PFSK-1 (cell line): ENCODE measurements around the gene CTTNBP2.

Source experiments
- FOXP2 ChIP-seq: optimal IDR thresholded peaks from 2 replicates; pipeline ENCODE3; 2011; ENCODE audit warnings: borderline replicate concordance, control low read depth, inconsistent platforms; ENCODE audit not compliant: insufficient read depth; ENCODE audit errors: extremely low read length, extremely low read depth
- POLR2AphosphoS5 ChIP-seq: IDR thresholded peaks from 2 replicates; pipeline ENCODE4 v1.6.1; 2012; ENCODE audit warnings: low read depth, mild to moderate bottlenecking, control low read depth, low read length, moderate library complexity
- REST ChIP-seq, 2 experiments: IDR thresholded peaks; 2 replicates each; pipeline versions ENCODE4 v1.6.1 to v1.8.0; 2011 to 2012; ENCODE audit warnings: low read depth in 2 of 2, low read length in 2 of 2, control low read depth in 1 of 2, inconsistent platforms in 1 of 2, mild to moderate bottlenecking in 1 of 2, moderate library complexity in 1 of 2; ENCODE audit not compliant: insufficient read depth in 1 of 2
- SIN3A ChIP-seq: IDR thresholded peaks from 2 replicates; pipeline ENCODE4 v1.6.1; 2012; ENCODE audit warnings: mild to moderate bottlenecking, low read length, moderate library complexity, borderline replicate concordance; ENCODE audit not compliant: insufficient read depth
- TAF1 ChIP-seq: IDR thresholded peaks from 2 replicates; pipeline ENCODE4 v1.6.1; 2012; ENCODE audit warnings: low read length, control low read depth, borderline replicate concordance; ENCODE audit not compliant: insufficient read depth

Gene CTTNBP2

DNA sequence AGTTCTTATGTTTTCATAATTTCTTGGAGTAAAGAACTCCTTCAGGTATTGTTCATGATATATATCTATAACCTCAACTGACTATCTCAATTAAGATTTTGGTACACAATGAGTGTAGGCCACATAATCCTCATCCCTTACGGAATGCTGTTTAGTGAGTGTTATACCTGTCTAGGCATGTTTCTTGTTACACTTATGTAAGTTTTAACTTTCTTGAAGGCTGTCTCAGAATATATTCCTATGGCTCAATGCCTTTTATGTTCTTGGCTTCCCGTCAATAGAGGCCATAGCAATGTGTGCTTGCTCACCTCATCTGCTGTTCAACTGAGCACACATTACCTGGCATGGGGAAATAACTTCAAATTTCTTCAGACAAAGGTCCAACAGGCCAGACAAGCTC lies 185.1 kb downstream of the CTTNBP2 start:
- TF ChIP-seq TAF1 (no peak), REST (IDR thresholded peaks at IDR 0.05; ENCODE audit: insufficient read depth in 1 of 2, low read depth in 2 of 2, low read length in 2 of 2) (no peak), FOXP2 (no peak), POLR2AphosphoS5 (no peak), SIN3A (no peak)

GRCh38 chr7:117686311-117686935 lies 186.8 kb downstream of the CTTNBP2 start:
- TF ChIP-seq SIN3A: no peak
- TF ChIP-seq REST (IDR thresholded peaks at IDR 0.05; ENCODE audit: insufficient read depth in 1 of 2, low read depth in 2 of 2, low read length in 2 of 2): no peak
- no peak for TF ChIP-seq FOXP2
- no peak for TF ChIP-seq POLR2AphosphoS5
- TF ChIP-seq TAF1: no peak

- TF ChIP-seq FOXP2: no peak
- TF ChIP-seq POLR2AphosphoS5: no peak
- no peak for TF ChIP-seq TAF1
- no peak for TF ChIP-seq REST (IDR thresholded peaks at IDR 0.05; ENCODE audit: insufficient read depth in 1 of 2, low read depth in 2 of 2, low read length in 2 of 2)
- TF ChIP-seq SIN3A: no peak
Measured at GRCh38 chr7:117685795-117686194, 187.4 kb downstream of the CTTNBP2 start.

- no peak for TF ChIP-seq TAF1
- TF ChIP-seq FOXP2: no peak
- TF ChIP-seq SIN3A: no peak
- TF ChIP-seq POLR2AphosphoS5: no peak
- TF ChIP-seq REST (IDR thresholded peaks at IDR 0.05; ENCODE audit: insufficient read depth in 1 of 2, low read depth in 2 of 2, low read length in 2 of 2): no peak
Measured at GRCh38 chr7:117683430-117684175, 189.6 kb downstream of the CTTNBP2 start.
